ENCODE results near the gene WDFY3.
"Not testable (repeated sequence)": the region's sequence is repeated elsewhere in the genome, so short reads cannot be mapped to it uniquely, and the experiment has no call there.

WDFY3 gene

DNA sequence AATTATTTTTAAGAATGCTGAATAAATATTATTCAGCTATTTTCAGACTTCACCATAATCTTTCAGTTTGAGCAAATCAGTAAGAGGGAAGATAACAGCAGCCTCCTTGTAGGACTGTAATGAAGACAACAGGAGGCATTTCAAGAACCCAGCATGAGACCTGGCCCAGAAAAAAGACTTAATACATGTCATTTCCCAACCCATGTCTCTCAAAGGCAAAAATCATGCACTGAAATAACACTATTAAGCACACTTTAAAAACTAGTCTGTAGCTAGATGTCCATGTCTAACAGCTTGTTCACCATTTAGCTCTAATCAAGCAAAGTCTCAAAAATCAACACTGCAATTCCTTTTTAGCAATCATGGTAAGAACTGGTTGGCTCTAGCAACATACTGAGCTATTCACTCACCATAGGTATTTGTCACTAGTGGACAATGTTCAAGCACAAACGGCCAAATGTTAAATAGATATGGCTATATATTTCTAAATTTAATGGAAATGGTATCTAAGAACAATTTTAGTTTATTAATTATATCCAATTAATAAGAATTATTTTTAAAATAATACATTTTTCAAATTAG, 109.9 kb downstream of the WDFY3 start:
- no peak for DNase-seq (ENCODE audit: low read depth in 1 of 2, low spot score in 1 of 2)
- in situ Hi-C loops (cut with HindIII; ENCODE audit: low pct_unique_long_range_greater_than_20kb, low sequenced_read_pairs) = no loop called here
- TF ChIP-seq JUND (IDR thresholded peaks at IDR 0.05; ENCODE audit: low read depth) = no peak

DNA sequence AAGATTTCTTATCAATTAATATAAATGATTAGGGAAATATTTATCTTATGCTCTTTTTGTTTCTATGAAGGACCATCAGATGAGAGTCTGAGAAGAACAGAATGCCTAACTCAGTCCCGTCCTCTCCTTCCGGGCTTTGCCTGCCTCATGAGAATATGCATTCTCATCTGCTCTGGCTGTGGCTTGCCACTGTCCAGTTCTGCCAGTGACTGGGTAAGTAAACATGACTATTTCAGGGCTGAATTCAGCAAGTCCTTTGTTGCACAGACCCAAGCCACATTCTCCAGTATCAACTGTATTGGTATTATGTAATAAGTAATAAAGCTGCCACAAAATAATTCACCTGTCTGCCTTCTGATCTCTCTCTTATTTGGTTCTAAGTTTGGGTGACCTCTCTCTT, 110.7 kb downstream of the WDFY3 start:
- peak; percentile 2 to 11 for DNase-seq (ENCODE audit: low read depth in 1 of 2, low spot score in 1 of 2)
- TF ChIP-seq JUND (IDR thresholded peaks at IDR 0.05; ENCODE audit: low read depth) = no peak
- in situ Hi-C loops (cut with HindIII; ENCODE audit: low pct_unique_long_range_greater_than_20kb, low sequenced_read_pairs) = no loop called here

DNA sequence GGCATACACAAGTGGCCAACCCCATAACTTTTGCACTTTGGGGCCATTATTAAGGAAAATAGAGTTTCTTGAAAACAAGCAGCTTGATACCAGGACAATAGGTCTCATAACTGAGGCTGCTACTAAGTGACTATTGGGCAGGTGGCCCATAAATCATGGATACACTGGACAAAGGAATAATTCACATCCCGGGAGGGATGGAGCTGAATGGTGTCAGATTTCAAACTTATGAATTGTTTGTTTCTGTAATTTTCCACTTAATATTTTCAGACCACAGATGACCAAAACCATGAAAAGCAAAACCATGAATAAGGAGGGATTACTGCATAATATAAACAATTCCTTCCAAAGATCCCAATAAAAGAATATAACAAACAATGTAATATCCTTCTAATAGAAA, 114.4 kb downstream of the WDFY3 start:
- DNase-seq (ENCODE audit: low read depth in 1 of 2, low spot score in 1 of 2) = peak in 1 of 2 experiments; percentile 0

DNA sequence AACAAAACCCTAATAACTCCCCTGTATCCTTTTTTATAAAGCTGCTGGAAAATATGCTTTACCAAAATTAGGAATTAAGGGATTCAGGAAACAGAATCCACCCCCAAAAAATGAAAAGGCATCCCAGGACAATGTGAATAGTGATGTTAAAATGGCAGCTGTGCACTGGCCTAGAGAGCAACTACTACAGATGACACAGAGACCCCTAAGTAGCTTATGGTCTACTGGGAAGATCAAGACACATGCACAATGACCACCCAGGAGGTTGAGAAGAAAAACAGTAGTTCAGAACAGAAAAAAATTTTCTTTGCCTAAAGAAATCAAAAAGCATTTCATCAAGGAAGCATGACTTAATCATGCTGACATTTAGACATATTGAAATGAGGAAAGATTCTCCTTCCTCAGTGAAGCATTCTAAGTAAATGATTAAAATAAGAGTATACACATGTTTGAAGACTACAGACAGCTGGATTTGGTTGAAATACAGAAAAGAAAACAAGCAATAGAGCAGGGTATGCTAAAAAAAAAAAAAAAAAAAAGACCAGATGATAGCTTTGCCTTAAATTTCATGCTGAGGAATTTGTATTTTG, 117.3 kb downstream of the WDFY3 start:
- no peak for DNase-seq (ENCODE audit: low read depth in 1 of 2, low spot score in 1 of 2)
- no peak for TF ChIP-seq JUND (IDR thresholded peaks at IDR 0.05; ENCODE audit: low read depth)
- in situ Hi-C loops (cut with HindIII; ENCODE audit: low pct_unique_long_range_greater_than_20kb, low sequenced_read_pairs) = no loop called here

More for the DNA sequence above, 114.4 kb downstream of the WDFY3 start:
- TF ChIP-seq JUND (IDR thresholded peaks at IDR 0.05; ENCODE audit: low read depth) = no peak
- in situ Hi-C loops (cut with HindIII; ENCODE audit: low pct_unique_long_range_greater_than_20kb, low sequenced_read_pairs) = no loop called here

DNA sequence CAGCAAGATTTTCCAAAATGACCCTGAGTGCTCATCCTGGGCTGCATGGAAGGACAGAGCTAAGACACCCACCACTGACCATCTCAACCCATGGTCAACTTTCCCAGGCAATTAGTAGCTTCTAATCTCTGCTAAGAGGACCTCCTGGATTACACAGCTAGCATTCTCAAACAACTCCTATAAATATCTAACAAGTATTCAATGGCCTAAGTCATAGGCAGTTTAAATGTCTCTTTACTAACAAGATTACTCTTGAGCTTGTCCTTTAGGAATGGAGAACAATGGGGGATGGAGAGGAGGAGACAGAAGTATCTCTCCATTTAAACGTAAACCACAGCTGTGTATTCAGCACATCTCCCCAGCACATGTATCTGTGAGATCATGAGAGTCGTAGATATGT, 118.1 kb downstream of the WDFY3 start:
- TF ChIP-seq JUND (IDR thresholded peaks at IDR 0.05; ENCODE audit: low read depth) = no peak
- in situ Hi-C loops (cut with HindIII; ENCODE audit: low pct_unique_long_range_greater_than_20kb, low sequenced_read_pairs) = no loop called here
- no peak for DNase-seq (ENCODE audit: low read depth in 1 of 2, low spot score in 1 of 2)

DNA sequence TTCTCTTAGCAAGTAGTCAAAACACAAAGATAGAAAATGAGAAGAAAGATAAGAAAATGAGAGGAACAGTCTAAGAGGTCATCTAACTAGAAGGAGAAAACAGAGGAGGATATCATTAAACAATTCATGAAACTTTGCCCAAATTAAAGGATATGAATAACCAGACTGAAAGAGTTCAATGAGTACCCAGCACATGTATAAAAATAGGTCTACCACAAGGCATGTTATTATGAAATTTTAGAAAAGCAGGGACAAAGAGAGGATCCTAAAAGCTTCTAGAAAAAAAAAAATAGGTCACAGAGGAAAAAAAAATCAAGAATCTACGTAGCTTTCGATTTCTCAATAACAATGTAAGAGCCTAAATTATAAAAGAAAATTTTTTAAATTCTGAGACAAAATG, 118.5 kb downstream of the WDFY3 start:
- DNase-seq (ENCODE audit: low read depth in 1 of 2, low spot score in 1 of 2) = no peak
- TF ChIP-seq JUND (IDR thresholded peaks at IDR 0.05; ENCODE audit: low read depth) = no peak
- in situ Hi-C loops (cut with HindIII; ENCODE audit: low pct_unique_long_range_greater_than_20kb, low sequenced_read_pairs) = no loop called here

DNA sequence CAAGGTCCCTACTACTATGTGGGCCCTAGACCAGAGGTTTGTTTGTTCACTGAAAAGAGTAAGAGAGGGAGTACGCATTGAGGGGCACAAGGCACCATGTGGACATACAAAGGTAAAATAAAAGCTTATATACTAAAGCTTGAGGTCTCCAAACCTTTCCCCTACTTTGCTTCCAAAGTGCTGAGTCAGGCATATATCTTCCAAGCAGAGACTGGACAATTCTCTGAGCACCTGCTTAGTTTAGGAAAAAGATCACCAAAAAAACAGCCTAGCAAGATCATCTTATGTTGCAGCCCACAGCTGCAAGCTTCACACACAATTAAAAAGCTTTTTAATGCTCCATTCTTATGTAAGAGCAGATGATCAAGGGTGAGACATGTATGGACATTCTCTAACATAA, 119.5 kb downstream of the WDFY3 start:
- TF ChIP-seq JUND (IDR thresholded peaks at IDR 0.05; ENCODE audit: low read depth) = no peak
- DNase-seq (ENCODE audit: low read depth in 1 of 2, low spot score in 1 of 2) = no peak
- in situ Hi-C loops (cut with HindIII; ENCODE audit: low pct_unique_long_range_greater_than_20kb, low sequenced_read_pairs) = no loop called here

DNA sequence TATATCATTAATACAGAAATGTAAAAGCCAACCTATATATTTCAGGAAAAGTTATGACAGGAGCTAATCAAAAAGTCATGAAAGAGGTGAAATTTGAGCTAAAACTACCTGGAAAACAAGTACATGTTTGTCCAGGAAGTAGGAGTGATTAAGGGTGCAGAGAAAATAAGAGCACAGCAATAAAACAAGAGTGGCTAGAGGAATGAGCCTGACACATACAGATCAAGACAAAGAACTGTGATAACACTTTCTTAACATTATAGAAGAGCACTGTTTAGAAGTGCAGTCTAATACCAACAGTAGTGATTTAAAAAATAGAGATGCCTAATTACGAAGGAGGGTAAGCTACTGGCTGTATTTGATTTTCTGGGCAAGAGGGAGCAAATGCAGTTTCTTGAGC, 125.1 kb downstream of the WDFY3 start:
- TF ChIP-seq JUND (IDR thresholded peaks at IDR 0.05; ENCODE audit: low read depth) = no peak
- no peak for DNase-seq (ENCODE audit: low read depth in 1 of 2, low spot score in 1 of 2)
- in situ Hi-C loops (cut with HindIII; ENCODE audit: low pct_unique_long_range_greater_than_20kb, low sequenced_read_pairs) = no loop called here

DNA sequence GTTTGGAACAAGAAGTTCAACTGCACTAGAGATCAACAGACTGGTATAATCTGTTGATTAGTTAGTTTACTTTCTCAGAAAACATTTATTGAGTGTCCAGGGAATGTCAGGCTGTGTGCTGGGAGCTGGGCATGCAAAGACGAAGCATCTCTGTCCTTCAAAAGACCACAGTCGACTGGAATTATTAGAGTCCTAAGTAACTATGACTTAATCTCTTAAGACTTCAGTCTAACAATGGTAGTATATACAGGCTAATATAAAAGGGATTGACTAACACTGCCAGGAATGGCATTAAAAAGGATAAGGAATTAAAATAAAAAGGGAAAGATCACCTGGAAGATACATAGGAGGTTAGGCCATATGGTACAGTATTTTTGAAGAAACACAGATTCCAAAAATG, 128.7 kb downstream of the WDFY3 start:
- in situ Hi-C loops (cut with HindIII; ENCODE audit: low pct_unique_long_range_greater_than_20kb, low sequenced_read_pairs) = no loop called here

DNA sequence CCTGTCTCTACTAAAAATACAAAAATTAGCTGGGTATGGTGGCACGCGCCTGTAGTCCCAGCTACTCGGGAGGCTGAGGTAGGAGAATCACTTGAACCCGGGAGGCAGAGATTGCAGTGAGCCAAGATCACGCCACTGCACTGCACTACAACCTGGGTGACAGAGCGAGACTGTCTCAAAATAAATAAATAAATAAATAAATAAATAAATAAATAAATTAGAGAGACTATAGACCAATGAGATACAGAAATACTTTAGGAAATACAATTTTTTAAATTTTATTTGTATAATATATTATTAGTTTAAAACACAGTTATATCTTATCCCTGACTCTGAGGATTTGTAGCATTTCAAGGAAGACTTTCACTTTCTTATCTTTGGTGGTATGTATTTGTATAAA, 136.9 kb downstream of the WDFY3 start:
- DNase-seq (ENCODE audit: low read depth in 1 of 2, low spot score in 1 of 2); in situ Hi-C loops (cut with HindIII; ENCODE audit: low pct_unique_long_range_greater_than_20kb, low sequenced_read_pairs): not testable (repeated sequence)

More for the DNA sequence above, 128.7 kb downstream of the WDFY3 start:
- no peak for TF ChIP-seq JUND (IDR thresholded peaks at IDR 0.05; ENCODE audit: low read depth)
- DNase-seq (ENCODE audit: low read depth in 1 of 2, low spot score in 1 of 2) = no peak

DNA sequence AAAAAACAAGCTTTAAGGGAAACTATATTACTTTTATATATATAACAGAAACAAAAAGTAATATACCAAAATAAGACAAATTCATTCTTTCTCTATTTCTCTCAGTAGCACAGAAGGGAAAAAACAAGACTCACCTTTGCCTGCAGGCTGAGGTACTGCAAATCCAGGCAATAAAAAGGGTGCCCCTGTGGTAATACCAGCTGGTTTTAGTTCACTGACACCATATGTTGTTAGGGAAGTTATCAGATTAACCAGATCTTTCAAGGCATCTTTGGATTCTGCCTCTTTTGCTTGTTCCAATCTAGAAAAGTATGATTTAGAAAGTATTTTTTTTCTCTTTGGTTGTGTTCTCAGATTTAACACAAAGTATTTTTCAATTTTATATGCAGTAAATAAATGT, 139.8 kb downstream of the WDFY3 start:
- in situ Hi-C loops (cut with HindIII; ENCODE audit: low pct_unique_long_range_greater_than_20kb, low sequenced_read_pairs) = no loop called here
- TF ChIP-seq JUND (IDR thresholded peaks at IDR 0.05; ENCODE audit: low read depth) = no peak

DNA sequence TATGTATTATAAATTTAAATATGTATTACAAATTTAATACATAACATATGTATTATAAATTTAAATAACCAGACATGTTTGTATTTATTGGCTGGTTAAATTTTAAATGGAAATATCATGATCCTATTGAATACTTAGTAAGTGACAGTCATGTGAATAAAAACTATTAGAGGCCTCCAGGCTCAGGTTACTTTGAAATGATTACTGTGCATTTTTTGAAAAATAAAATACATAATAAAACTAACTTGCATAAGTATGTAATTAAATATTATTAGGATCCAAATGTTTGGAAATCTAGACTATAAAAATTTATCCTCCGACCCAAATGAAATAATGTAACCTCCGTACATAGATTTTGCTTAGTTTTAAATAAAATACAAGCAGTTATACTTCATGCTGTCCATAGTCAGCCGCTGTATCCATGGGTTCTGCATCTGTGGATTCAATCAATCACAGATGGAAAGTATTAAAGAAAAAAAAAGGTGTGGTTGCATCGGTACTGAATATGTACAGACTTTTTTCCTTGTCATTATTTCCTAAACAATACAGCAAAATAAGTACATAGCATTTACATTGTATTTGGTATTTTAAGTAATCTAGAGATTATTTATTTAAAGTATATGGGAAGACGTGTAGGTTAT, 140.7 kb downstream of the WDFY3 start:
- DNase-seq (ENCODE audit: low read depth in 1 of 2, low spot score in 1 of 2) = no peak
- TF ChIP-seq JUND (IDR thresholded peaks at IDR 0.05; ENCODE audit: low read depth) = no peak
- in situ Hi-C loops (cut with HindIII; ENCODE audit: low pct_unique_long_range_greater_than_20kb, low sequenced_read_pairs) = no loop called here

More for the DNA sequence above, 139.8 kb downstream of the WDFY3 start:
- no peak for DNase-seq (ENCODE audit: low read depth in 1 of 2, low spot score in 1 of 2)

DNA sequence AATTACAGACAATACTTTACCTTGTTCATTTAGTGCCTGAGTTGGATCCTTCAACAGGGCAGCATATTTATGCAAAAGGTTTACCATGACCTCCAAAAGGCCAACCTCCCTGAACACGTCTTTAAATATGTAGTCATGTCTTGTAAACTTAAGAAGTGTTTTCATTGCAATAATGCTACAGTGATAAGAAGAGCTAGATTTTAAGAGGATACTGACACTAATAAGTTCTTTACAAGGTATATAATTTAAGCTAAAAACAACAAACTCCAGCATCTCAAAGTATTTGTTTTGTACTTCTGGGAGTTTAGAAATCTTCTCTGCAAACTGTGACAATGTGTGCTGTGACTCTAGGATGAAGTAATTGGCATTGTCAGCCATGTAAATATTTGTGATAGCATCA, 145.4 kb downstream of the WDFY3 start:
- DNase-seq (ENCODE audit: low read depth in 1 of 2, low spot score in 1 of 2) = no peak
- in situ Hi-C loops (cut with HindIII; ENCODE audit: low pct_unique_long_range_greater_than_20kb, low sequenced_read_pairs) = no loop called here
- no peak for TF ChIP-seq JUND (IDR thresholded peaks at IDR 0.05; ENCODE audit: low read depth)
